SIG-M5 treated with dmso at 0.1 percent for 504 hours (cell line): ENCODE measurements around the gene CD34.

Source experiments
- DNase-seq: peaks from one replicate; lab custom pipeline; 2025; ENCODE audit not compliant: unreplicated experiment; lab: John Stamatoyannopoulos, UW

Gene CD34

GRCh38 chr1:207836591-207837347 is 74.2 kb downstream of the CD34 start:
- DNase-seq: no peak

GRCh38 chr1:207835958-207836357 is 75.0 kb downstream of the CD34 start:
- DNase-seq: no peak

- no peak for DNase-seq
Observed at GRCh38 chr1:207833956-207834660, 76.8 kb downstream of the CD34 start.

- DNase-seq: no peak
Observed at GRCh38 chr1:207833381-207833780, 77.5 kb downstream of the CD34 start.

- no peak for DNase-seq
Observed at GRCh38 chr1:207832796-207833195, 78.1 kb downstream of the CD34 start.

GRCh38 chr1:207831517-207832327 is 79.2 kb downstream of the CD34 start:
- DNase-seq: no peak
